GM19463 (cell line): Measurements from ENCODE around the gene TMEM259.

Experiments used
- ATAC-seq: cut with Tn5 transposase; IDR thresholded peaks from one replicate; pipeline ENCODE4 v1.9.1; 2021; ENCODE audit warnings: mild to moderate bottlenecking, moderate library complexity; ENCODE audit not compliant: unreplicated experiment

Gene TMEM259

GRCh38 chr19:1017906-1018305, 3.0 kb downstream of the TMEM259 start:
- ATAC-seq = no peak

DNA sequence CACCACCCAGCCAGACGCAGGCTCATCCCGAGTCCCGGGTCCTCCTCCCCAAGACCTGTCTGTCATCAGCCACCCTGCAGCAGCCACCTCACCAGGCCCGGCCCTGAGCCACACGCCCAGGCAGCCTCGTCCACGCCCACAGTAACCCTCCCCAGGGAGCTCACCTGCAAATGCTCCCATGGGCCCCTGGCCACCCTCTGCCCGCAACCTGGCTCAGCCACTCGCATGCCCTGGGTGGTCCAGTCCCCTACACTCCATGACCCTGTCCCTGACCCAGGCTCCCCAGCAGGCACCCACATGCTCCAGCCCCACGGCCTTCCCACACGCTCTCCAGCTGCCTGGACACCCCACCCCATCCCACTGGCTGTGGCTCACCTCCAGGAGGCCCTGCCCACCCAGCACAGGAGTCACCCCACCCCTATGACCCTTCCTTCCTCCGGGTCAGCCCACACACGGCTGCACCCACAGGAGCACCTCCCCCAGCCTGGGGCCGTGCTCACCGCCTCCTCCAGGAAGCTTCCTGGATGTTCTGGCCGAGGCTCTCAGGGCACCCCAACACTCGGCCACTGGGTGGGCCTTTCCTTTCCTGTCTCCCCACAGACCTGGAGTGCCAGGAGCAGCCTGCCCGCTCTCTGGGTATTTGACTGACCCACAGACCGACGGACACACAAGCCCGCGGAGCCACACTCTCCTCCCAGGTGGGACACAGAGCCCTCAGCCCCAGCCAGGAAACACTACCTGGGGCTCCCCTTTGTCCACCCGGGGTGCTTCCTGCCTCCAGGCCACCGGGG, 3.6 kb downstream of the TMEM259 start:
- ATAC-seq = no peak

DNA sequence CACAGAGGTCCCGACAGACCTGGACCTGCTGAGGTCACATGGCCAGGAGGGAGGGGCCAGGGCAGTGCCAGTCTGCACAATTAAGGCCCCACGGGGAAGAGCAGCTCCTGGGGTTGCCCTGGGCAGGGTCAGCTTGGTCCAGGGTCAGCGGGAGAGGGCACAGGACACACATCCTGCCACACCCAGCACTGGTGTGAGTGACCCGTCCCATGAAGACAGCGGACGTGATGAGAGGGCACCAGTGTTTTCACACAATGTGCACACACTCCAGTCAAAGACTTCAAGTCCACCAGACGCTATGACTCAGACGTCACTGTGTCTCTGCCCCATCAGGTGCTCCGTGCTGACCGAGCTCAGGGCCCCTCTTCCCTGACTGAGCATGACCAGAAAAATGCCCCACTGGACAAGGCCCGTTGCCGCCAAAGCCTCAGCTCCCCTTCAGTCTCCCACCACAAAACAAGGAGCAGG, 4.2 kb downstream of the TMEM259 start:
- ATAC-seq = no peak

DNA sequence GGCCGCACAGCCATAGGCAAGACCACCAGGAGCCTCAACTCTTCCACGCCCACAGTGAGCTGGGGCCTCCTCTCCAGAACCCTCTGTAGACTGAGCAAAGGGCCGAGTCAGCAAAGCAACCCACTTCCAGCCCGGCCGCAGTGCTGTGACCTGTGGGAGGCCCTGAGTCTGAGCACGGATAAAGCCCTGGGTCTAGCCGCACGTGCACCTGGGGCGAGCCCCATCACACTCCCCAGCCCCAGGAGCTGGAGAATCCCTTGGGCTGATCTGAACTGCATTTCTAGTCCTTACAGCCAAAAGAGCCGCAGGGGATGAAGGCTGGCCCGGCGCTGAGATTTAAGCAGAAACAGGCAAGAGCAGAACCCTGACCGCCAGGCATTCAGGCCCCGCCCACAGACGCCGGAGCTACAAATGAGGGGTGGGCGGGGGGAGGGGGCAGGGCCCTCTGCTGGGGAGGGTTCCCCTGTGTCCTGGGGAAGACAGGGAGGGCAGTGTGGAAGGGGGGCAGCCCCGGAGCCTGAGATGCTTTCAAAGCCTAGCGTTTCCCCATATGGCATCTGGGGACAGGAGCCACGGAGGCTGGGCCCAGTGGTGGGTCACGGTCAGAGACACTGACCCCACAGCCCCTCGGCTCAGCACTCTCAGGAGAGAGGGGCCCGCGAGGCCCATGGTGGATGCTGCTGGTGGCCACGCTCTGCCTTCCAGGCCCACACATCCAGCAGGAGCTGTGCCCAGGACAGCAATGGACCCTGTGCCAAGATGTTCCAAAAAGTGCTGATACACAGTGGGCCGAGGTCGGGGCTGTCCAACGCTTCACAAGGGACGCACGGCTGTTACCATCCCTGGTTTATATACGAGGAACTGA, 4.9 kb downstream of the TMEM259 start:
- no peak for ATAC-seq

GRCh38 chr19:1015061-1015781, 5.7 kb downstream of the TMEM259 start:
- ATAC-seq = no peak

DNA sequence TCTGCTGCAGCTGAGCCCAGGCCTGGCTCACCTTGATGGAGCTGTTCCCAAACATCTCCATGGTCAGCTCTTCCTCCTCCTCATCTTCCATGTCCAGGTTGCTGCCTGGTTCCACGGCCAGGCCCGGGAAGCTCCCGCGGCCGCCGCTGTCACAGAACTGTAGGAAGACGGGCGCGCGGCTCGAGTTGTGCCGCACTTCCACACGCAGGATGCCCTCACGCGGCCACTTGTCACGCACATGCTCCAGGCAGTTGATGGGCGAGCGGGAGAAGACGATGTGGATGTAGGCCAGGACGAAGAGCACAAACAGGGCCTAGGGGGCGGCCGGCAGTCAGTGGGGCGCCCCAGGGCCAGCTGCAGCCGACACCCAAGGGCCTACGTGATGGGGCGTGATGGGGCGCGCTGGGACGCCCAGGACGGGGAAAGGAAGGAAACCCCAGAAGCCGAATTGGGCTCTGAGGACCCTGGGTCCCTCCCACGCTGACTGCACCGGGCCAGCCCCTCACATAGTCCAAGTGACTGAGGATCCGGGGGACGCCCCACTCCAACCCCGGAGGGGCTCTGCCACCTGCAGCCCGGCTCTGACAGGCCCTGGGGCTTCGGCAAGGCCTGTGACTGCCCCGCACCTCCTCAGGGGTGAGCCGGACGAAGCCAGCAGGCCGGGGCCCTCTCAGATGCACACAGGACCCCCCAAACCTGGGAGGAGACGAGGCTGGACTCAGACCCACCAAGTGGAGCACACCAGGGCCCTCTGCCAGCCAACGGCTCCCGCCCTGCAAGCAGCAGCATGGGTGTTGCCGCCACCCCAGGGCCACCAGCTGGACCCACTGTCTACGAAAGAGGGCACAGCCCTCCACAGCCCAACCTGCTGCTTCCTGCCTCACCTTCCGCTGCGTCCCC, 6.5 kb downstream of the TMEM259 start:
- no peak for ATAC-seq

GRCh38 chr19:1013218-1013617, 7.7 kb downstream of the TMEM259 start:
- ATAC-seq = no peak

- ATAC-seq = no peak
Observed at GRCh38 chr19:1012334-1012733, 8.6 kb downstream of the TMEM259 start.

DNA sequence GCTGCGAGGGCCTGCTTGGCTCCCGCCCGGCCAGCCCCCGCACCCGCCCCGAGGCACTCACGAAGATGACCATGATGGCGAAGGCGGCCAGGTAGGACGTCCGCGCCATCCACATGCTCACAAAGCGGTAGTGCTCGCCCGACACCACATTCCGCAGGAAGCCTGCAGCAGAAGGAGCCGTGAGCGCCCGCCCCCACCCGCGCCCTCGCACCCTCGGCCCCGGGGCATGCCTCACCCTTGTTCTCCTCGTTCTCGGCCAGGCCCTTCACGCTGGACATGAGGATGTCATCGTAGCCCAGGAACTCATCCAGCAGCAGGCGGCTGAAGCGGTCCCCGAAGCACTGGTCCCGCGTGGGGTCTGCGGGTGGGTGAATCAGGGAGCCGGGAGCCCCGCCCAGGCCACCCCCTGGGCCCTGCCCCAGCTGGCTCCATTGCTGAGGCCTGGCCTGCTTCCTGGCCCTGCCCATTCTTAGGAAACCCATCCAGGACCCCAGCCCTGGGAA, 9.0 kb downstream of the TMEM259 start:
- ATAC-seq = no peak

GRCh38 chr19:1010586-1011510, 10.1 kb downstream of the TMEM259 start:
- ATAC-seq = no peak

DNA sequence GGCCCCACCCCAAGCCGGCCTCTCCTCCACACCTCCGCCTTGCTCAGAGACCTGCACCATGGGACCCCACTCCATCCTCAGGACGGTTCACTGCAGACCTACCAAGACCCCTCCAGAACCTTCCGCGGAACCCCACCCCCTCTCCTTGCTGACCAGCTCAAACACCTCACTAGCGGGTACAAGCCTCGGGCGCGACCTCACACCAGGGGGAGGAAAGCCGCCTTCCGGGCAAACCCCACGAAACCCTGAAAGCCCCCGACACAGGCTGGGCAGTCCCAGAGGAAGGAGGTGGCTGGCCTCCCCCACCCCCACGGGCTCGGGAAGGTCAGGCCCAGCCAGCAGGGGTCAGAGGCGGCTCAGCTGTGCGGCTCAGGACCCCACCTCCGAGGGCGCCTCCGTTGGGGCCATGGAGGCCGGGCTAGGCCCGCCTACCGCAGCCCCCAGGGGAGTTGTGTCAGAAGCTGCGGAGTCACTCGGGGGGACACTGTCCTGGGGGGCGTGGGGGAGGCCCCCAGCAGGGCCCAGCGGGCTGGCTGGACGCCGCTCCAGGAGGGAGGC, 10.9 kb downstream of the TMEM259 start:
- ATAC-seq = no peak

DNA sequence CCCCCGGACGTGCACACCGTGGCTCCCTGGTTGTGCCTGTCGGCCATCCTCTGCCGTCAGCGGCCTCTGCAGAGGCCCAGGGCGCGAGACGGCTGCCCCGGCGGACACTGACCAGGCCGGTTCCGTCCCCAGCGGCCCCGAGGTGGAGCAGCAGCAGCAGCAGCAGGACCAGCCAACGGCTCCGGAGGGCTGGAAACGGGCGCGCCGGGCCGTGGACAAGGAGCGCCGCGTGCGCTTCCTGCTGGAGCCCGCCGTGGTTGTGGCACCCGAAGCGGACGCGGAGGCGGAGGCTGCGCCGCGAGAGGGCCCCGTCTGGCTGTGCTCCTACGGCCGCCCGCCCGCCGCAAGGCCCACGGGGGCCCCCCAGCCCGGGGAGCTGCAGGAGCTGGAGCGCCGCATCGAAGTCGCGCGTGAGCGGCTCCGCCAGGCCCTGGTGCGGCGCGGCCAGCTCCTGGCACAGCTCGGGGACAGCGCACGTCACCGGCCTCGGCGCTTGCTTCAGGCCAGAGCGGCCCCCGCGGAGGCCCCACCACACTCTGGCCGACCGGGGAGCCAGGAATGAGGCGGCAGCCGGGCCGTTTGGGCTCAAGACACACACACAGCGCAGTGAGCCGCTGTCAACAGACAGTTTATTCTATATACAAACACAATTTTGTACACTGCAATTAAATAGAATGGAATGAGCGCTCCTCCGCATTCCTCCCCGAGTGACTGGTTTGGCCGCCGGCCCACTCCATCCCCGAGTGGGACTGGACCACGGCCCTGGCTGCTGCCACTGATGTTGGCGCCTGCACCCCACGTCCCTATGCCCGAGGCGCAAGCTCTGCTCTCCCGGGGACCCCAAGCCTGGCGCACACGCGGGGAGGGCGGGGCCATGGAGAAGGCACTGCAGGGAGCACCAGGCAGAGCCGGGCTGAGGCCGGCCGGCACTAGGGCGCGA, 11.6 kb downstream of the TMEM259 start:
- no peak for ATAC-seq

- no peak for ATAC-seq
Observed at GRCh38 chr19:1008268-1009040, 12.5 kb downstream of the TMEM259 start.

DNA sequence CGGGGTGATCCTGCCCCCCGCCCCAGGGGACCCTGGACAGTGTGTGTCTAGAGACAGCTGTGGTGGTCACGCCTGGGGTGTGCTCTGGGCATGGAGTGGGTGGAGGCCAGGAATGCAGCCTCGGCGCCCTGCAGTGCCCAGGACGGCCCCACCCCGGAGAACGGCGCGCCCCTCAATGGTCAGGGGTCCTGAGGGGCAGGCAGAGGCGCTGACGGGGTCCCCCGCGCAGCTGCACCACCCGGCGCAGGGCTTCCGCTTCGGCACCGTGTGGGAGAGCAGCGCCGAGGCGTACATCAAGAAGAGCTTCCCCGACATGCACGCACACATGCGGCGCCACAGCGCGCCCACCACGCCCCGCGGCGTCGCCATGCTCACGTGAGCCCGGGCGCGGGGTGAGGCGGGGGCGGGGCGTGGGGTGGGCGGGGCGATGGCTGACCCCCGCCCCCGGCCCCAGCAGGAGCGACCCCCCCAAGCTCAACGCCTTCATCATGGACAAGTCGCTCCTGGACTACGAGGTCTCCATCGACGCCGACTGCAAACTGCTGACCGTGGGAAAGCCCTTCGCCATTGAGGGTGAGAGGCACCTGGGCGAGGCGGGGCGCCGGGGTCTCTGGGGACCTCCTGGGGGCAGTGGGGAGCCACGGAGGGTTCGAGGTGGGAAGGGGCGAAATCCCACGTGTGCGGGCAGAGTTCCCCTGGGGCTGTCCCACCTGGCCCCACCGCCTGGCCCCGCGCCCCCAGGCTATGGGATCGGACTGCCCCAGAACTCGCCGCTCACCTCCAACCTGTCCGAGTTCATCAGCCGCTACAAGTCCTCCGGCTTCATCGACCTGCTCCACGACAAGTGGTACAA, 13.3 kb downstream of the TMEM259 start:
- no peak for ATAC-seq

GRCh38 chr19:1006711-1007398, 14.1 kb downstream of the TMEM259 start:
- no peak for ATAC-seq
